Measurements from ENCODE around the gene MLYCD.
A peak's percentile ranks its signal among the peaks of the same experiment; 100 is the strongest.

- TF ChIP-seq CTCF (IDR thresholded peaks at IDR 0.05; ENCODE audit: low read length) (peak; percentile 56; the same call in 1 of the 2 replicates), EZH2 (IDR thresholded peaks at IDR 0.05; ENCODE audit: borderline replicate concordance, low read length) (no peak)
These were observed 55.1 kb downstream of the MLYCD start for GRCh38 chr16:83953796-83954576.
